ENCODE measurements around the gene CMIP. TPM values are rescaled to one million over a fixed set of nuclear protein-coding genes. Genes with fewer than 3 reads are reported as not detected.

The CMIP gene
- total and polyA plus RNA-seq, 7 donors: 1.4 to 8.9 (median 4.1) TPM

- no peak for TF ChIP-seq CTCF (IDR thresholded peaks at IDR 0.05)
- Histone ChIP-seq H3K4me1 (no peaks in the 10 kb centered on the region), H3K36me3 (ENCODE audit: insufficient read depth in 1 of 2, low read depth in 1 of 2) (peaks cover 0 to 20% of the 10 kb centered on the region in 2 donors), H3K9me3 (no peaks in the 10 kb centered on the region), H3K4me3 (no peak overlapping the region), H3K27me3 (ENCODE audit: insufficient read depth in 3 of 3, low read length in 2 of 3) (peaks cover 0 to 2% (median 0%) of the 10 kb centered on the region in 3 donors), H3K27ac (no peak overlapping the region)
- intact Hi-C loops (cut with DNase I): no loop called here
- no peak for ATAC-seq
- DNase-seq: peak in 1 of 2 donors; percentile 38
- 98 to 99% (median 98%) methylated on average over 13 of the region's 13 CpGs for WGBS, 3 donors
These were observed 260.7 kb downstream of the CMIP start for GRCh38 chr16:81705261-81705660.

GRCh38 chr16:81706327-81707295 lies 262.0 kb downstream of the CMIP start:
- no peak overlapping the region for H3K4me3 ChIP-seq
- DNase-seq: peak in 1 of 2 donors; percentile 33
- ATAC-seq: no peak
- H3K27me3 ChIP-seq (ENCODE audit: insufficient read depth in 3 of 3, low read length in 2 of 3): peaks cover 0 to 2% (median 0%) of the 10 kb centered on the region in 3 donors
- no peaks in the 10 kb centered on the region for H3K9me3 ChIP-seq
- H3K27ac ChIP-seq: no peak overlapping the region
- TF ChIP-seq CTCF (IDR thresholded peaks at IDR 0.05): no peak
- H3K4me1 ChIP-seq: no peaks in the 10 kb centered on the region
- H3K36me3 ChIP-seq (ENCODE audit: insufficient read depth in 1 of 2, low read depth in 1 of 2): peaks cover 0 to 20% of the 10 kb centered on the region in 2 donors
- intact Hi-C loops (cut with DNase I): no loop called here
- WGBS, 3 donors: 91 to 93% (median 92%) methylated on average over 25 to 26 of the region's 26 CpGs

DNA sequence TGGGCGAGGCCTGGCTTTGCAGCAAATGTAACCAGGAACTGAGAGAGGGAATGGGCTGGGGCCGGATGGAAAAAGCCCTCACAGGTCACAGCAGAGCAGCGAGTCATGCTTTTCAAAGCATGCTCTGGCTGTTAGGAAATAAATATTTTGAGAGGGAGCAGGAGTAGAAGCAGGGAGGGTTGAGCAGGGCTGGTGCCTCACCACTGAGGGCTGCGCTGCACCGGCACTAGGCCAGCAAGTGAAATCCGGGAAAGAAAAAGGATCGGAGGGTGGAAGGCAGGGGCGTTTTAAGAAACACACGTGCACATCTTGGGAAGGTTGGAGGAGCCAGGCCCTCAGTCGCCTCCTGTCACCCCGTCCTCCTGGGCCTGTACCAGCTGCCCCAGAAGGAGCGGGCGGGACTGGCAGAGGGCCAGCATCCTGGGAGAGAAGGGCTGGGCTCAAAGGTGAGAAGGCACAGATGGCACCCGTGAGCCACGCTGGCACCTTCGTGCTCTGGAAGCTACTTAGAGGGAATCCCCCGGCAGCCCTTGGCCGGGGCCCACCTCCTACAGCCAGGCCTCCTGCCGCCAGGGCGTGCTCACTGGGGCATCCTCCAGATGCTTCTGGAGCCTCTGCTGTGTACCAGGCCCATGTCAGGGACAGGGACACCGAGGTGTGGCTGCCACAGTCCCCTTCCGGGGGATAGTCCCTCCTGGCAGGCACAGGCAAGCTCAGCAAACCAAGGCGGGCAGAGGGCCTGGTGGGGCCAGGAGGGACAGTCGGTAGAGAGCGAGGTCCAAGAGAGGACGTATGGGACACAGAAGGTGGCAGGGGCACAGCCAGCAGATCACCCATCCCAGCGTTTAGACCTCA lies 263.0 kb downstream of the CMIP start:
- WGBS, 3 donors: 44 to 64% (median 53%) methylated on average over 27 of the region's 27 CpGs
- no peak for DNase-seq
- no peak for ATAC-seq

More for the DNA sequence above, 263.0 kb downstream of the CMIP start:
- H3K4me3 ChIP-seq: no peak overlapping the region
- intact Hi-C loops (cut with DNase I): no loop called here
- TF ChIP-seq CTCF (IDR thresholded peaks at IDR 0.05): no peak
- no peaks in the 10 kb centered on the region for H3K4me1 ChIP-seq
- no peak overlapping the region for H3K27ac ChIP-seq
- H3K36me3 ChIP-seq (ENCODE audit: insufficient read depth in 1 of 2, low read depth in 1 of 2): peaks cover 0 to 16% of the 10 kb centered on the region in 2 donors
- H3K9me3 ChIP-seq: no peaks in the 10 kb centered on the region
- peaks cover 0 to 2% (median 0%) of the 10 kb centered on the region in 3 donors for H3K27me3 ChIP-seq (ENCODE audit: insufficient read depth in 3 of 3, low read length in 2 of 3)
